ENCODE measurements around the gene CLEC17A.
"Not testable (repeated sequence)": the region's sequence is repeated elsewhere in the genome, so short reads cannot be mapped to it uniquely, and the experiment has no call there.

The CLEC17A gene

GRCh38 chr19:14584372-14584771, 1.5 kb downstream of the CLEC17A start:
- not testable (repeated sequence) for DNase-seq

- DNase-seq, result peak in 1 of 5 donors; percentile 77
Observed at GRCh38 chr19:14585187-14585586, 2.3 kb downstream of the CLEC17A start.

- peak in 1 of 5 donors; percentile 32 for DNase-seq
Observed at GRCh38 chr19:14589433-14589832, 6.5 kb downstream of the CLEC17A start.

- no peak for DNase-seq
Observed at GRCh38 chr19:14595558-14595957, 12.7 kb downstream of the CLEC17A start.

DNA sequence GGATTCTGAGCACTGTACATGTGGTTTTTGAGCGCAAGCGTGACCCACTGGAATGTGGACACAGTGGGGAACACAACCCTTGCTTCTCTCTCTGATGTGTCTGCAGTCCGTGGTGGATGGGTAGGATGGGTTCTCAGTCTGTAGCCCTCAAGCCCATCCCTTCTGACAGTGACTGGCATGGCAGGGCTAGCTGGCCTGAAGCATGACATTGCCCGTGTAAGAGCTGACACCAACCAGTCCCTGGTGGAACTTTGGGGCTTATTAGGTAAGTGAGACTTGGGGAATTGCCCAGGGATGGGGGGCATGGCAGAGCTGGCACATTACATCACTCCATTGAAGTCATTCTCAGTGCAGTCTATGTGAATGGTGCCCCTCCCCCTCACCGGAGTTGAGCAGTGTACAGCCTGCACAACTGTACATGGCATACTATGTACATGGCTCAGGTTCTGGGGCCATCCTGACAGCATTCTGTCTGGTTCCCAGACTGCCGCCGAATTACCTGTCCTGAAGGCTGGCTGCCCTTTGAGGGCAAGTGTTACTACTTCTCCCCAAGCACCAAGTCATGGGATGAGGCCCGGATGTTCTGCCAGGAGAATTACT, 16.8 kb downstream of the CLEC17A start:
- DNase-seq, result no peak

DNA sequence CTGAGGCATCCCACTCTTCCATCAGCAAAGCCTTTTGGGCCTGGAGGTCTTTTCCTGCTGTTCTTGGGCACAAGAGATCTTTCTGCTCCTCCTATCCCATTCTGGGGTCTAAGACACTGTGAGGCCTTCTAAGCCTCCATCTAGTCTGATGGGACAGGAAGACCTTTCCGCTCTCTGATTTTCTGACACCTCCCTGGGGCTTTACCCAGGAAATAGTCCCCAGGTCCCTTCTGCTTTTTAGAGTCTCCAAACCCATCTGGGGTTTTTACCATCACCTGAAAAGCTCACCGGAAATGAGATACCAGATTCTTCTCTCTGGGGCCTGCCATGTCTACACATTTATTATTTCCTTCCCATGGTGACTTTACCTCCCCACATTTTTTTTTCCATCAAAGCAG, 21.1 kb downstream of the CLEC17A start:
- DNase-seq, result no peak

DNA sequence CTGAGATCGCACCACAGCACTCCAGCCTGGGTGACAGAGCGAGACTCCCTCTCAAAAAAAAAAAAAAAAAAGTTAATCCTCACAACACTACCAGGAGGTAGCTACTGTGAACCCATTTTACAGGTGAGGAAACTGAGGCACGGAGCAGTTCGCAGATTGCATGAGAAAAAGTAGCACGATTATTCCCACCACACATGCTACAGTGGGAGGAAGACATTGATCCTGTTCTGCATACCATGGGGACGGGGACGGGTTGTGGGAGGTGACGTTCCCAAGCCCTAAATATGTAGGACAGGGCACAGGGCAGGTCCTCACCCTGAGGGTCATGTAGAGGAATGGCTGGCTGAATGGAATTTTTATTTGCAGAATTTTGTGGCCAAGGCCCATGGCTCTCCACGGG, 23.7 kb downstream of the CLEC17A start:
- DNase-seq, result no peak

DNA sequence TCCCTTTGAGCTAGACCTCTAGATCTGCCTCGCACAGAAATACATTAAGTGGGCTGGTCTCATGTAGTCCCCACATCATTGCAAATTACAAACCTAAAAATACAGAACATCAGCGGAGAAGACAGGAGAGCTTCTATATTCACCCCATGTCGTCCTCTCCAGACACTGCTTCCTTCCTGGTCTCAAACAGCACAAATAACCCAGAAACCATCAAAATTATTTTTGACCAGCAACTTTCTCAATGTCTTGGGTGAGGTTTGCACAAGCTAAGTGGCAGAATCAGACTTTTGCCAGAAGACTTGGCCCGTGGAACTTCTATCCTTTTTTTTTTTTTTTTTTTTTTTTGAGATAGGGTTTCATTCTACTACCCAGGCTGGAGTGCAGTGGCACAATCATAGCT, 28.2 kb downstream of the CLEC17A start:
- no peak for DNase-seq

DNA sequence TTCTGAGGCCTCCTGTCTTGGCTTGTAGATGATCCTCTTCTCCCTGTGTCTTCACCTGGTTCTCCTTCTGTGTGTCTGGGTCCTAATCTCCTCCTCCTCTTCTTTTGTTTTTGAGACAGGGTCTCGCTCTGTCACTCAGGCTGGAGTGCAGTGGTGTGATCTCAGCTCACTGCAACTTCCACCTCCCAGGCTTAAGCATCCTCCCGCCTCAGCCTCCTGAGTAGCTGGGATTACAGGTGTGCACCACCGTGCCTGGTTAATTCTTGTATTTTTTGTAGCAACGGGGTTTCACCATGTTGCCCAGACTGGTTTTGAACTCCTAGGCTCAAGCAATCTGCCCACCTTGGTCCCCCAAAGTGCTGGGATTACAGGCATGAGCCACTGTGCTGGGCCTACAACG, 29.4 kb downstream of the CLEC17A start:
- DNase-seq, result not testable (repeated sequence)

DNA sequence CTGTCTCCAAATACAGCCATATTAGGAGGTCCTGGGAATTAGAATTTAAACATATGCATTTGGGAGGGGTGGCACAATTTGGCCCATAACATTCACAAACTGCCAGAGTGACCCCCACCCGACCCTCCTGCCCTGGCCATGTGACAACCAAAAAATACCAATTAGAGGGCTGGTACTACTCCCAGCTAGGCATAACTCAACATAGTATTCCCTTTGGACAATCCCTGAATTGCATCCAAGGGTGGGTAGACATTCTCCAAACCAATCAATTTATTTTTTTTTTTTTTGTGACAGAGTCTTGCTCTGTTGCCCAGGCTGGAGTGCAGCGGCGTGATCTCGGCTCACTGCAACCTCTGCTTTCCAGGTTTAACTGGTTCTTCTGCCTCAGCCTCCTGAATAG, 29.8 kb downstream of the CLEC17A start:
- DNase-seq, result no peak

DNA sequence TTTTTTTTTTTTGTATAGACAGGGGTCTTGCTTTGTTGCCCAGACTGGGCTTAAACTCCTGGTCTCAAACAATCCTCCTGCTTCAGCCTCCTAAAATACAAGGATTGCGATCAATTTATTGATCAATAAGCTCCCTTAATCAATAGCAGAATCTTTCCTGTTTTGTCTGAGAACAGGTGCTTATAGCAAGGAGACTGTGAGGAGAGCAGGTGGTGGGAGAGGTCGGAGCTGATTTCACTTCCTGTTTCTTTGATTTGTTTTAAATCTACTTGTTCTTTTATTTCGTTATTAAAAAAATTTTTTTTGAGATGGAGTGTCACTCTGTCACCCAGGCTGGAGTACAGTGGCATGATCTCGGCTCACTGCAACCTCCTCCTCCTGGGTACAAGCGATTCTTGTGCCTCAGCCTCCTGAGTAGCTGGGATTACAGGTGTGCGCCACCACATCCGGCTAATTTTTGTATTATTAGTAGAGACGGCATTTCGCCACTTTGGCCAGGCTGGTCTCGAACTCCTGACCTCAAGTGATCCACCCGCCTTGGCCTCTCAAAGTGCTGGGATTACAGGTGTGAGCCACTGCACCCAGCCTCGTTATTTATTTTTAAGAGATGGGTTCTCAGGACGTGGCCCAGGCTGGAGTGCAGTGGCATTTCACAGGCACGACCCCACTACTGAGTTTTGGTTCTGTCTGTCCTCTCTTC, 30.7 kb downstream of the CLEC17A start:
- not testable (repeated sequence) for DNase-seq

DNA sequence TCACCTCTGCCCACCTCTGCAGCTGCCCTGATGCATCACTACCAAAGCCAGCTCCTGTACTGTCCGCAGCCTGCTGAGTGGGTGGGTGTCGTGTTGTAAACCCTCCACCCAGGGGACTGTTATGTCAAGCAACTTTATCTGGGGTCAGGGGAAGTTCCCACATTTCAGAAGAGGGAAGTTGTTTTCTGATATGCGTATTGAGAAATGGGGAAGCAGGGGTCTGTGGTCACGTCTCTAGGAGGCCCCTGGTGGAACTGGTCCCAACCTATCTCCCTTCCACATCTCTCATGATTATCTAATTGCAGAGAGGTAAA, 31.2 kb downstream of the CLEC17A start:
- DNase-seq, result no peak

DNA sequence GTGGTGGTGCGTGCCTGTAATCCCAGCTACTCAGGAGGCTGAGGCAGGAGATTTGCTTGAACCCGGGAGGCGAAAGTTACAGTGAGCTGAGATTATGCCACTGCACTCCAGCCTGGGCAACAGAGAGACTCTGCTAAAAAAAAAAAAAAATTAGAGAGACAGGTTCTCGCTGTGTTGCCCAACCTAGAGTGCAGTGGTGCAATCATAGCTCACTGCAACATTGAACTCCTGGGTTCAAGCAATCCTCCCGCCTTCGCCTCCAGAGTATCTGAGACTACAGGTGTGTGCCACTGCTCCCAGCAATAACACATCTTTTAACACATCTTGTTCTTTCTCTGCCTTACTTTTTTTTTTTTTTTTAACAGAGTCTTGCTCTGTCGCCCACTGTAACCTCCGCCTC, 32.7 kb downstream of the CLEC17A start:
- DNase-seq, result no peak

DNA sequence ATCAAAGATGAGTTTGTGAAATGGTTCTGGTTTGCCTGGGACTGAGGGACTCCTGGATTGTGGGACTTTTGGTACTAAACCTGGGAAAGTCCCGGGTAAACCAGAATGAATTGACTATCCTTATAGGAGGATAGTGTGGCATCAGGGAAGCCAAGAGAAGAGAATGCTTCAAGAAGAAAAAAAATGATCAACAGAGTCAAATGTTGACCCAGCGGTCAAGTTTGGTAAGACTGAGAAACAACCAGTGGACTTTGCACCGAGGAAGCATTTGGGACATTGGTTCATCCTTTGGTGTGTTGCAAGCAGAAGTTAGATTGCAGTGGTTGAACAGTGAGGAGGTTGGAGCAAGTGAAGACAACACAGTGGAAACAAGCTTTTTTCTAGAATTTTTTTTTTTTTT, 33.5 kb downstream of the CLEC17A start:
- no peak for DNase-seq

GRCh38 chr19:14619404-14619803, 36.5 kb downstream of the CLEC17A start:
- DNase-seq, result no peak

DNA sequence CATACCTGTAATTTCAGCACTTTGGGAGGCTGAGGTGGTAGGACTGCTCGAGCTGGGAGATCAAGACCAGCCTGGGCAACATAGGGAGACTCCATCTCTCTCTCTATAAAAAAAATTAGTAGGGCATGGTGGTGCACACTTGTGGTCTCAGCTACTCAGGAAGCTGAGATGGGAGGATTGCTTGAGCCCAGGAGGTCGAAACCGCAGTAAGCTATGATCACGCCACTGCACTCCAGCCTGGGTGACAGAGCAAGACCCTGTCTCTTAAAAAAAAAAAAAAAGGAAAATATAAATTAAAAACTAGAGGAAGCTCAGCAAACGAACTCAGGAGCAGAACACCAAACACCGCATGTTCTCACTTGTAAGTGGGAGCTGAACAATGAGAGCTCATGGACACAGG, 41.6 kb downstream of the CLEC17A start:
- not testable (repeated sequence) for DNase-seq

GRCh38 chr19:14629557-14629956, 46.7 kb downstream of the CLEC17A start:
- no peak for DNase-seq

DNA sequence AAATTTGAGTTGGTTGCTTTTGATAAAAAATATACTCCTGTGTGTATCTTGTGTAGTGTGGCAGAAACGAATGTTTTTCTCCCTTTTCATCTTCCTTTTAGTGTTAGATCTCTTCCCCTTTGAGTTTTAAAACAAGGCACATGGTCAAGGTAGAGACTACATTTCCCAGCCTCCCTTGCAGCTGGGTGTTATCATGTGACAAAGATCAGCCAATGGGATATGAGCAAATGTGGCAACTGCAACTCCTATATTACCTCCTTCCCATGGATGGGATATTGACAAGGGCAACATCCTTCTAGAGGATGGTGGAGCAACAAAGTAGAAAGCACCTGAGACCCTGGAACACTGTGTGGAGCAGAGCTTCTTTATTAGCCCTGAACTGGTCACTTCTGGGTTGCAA, 49.4 kb downstream of the CLEC17A start:
- DNase-seq, result peak in 1 of 5 donors; percentile 4

DNA sequence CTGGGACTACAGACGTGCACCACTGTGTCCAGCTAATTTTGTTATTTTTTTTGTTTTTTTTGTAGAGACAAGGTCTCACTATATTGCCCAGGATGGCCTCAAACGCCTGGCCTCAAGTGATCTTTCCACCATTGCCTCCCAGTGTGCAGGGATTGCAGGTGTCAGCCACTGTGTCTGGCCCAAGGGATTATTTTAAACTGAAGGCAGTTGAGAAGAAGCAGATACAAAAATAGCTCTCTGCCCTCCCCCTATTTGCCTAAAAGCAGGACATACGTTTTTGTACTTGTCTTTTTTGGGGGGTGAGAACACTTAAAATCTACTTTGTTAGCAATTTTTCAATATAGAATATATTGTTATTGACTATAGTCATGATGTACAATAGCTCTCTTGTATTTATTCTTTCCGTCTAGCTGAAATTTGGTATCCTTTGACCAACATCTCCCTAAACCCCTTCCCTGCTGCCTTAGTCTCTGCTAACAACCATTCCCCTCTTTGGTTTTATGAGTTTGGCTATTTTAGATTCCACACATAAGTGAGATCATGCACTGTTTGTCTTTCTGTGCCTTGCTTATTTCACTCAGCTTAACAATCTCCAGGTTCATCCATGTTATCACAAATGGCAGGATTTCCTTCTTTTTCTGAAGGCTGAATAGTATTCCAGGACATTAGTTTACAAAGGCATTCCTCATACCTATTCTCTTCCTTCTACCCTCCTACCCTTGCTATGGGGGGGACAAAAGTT, 56.8 kb downstream of the CLEC17A start:
- DNase-seq, result no peak

DNA sequence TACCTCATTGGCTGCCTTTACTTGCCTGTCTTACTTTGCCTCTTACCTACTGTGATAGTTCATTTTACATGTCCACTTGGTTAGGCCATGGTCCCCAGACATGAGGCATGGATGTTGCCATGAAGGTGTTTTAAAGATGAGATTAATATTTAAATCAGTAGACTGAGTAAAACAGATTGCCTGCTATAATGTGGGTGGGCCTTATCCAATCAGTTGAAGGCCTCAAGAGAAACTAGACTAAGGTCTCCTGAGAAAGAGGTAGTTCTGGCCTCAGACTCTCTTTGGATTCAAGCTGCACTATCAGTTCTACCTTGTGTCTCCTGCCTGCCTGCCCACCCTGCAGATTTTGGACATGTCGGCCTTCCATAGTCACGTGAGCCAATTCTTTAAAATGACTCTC, 65.6 kb downstream of the CLEC17A start:
- DNase-seq, result no peak

- no peak for DNase-seq
Observed at GRCh38 chr19:14649020-14649419, 66.1 kb downstream of the CLEC17A start.

GRCh38 chr19:14650161-14650560, 67.3 kb downstream of the CLEC17A start:
- no peak for DNase-seq

DNA sequence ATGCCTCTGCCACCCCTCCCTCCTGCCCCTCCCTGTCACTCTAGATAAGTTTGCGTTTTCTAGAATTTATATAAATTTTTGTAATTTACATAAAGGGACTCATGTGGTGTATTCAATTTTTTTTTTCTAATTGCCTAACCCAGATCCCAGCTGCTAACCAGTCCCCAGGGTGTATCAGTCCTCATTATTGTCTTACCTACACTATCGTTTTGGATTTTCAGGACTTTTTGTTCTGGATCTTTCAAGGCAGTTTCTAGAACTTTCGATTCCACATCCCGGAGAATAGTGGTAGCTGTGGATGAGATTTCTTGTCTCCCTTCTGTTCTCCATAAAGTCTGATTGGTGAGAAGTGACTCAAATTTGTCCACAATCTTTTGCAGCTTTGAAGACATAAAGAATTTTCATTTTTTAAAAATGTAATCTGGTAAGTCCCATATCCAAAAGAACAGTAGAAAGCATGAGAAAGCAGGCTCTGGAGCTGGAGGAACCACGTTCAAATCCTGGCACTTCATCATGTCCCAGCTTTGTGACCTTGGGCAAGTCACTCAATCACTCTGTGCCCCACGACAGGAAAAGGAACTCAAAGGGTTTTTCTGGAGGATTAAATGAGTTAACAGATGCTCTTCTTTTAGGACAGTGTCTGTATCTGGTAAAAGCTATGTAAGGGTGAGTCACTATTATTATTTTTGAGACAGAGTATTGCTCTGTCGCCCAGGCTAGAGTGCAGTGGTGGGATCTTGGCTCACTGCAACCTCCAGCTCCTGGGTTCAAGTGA, 72.1 kb downstream of the CLEC17A start:
- DNase-seq, result no peak

All from T-helper 1 cell (primary cell).